ENCODE results near the gene PROSER1. TPM values are rescaled to one million over a fixed set of nuclear protein-coding genes. Genes with fewer than 3 reads are reported as not detected.

PROSER1 gene
- total and polyA plus RNA-seq, 2 of the 4 experiments (the other 2 are of a cell fraction) = 2.0 to 13.4 TPM

Other genes with a start within 250 kb of the PROSER1 start
- gene STOML3, start 47.3 kb downstream of the PROSER1 start, total RNA-seq (2012; rRNA removed) = not detected in 2 replicates
- gene STOML3, start 47.3 kb downstream of the PROSER1 start, polyA plus RNA-seq (2012; rRNA removed) = not detected in 2 replicates
- 3.0 and 5.6 TPM in 2 replicates for gene NHLRC3, start 367 bp upstream of the PROSER1 start, total RNA-seq (2012; rRNA removed)
- gene NHLRC3, start 367 bp upstream of the PROSER1 start, polyA plus RNA-seq (2012; rRNA removed) = 3.0 and 4.2 TPM in 2 replicates